Fibroblast of peridontal ligament (primary cell): Measurements from ENCODE around the gene AHNAK2.

Source experiments
- DNase-seq: peaks from one replicate; pipeline ENCODE4 v3.0.0-alpha.2; 2010; ENCODE audit errors: extremely low read depth

AHNAK2 gene

DNA sequence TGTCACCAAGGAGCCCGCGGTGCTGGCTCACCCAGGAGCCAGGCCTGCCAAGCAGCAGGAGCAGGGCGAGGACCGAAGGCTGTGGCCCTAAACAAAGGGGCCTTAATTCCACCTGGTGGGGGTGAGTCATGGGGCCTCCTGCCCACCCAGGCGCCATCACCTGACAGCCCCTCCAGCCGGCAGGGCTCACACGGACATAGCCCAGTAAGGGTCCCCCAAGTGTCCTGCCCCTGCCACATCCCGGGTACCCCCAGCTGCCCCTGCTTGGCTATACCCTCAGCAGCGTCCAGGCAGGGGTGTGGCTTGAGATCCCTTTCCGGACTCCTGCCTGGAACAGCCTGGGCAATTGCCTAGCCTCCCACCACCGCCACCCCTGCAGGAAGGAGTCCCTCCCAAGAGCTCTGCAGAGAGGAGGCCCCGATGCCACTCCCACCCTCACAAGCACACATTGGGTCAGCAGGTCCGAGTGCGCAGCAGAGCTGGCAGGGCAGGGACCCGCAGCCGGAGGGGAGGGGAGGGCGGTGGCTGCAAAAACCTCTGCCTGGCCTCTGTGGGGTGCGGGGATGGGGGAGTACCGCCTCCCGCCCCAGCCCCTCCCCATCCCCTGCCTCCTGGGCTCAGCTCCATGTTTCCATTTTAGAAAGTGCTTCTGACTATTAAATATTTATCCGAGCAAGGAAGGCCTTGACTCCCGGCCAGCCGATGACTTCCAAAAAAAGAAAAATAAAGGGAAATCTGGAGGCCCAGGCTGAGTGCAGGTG lies 4.6 kb downstream of the AHNAK2 start:
- peak; percentile 76 for DNase-seq

DNA sequence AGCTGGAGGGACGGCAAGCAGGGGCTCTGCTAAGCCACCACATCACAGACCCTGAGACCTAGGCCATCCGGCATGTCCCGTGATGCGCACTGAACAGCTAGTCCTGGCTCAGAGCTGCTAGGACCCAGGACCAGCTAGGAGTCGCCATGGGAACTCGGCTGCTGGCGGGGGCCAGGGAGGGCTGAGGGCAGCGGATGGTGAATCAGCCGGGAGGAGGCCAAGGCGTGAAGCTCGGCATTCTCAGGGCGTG lies 5.1 kb downstream of the AHNAK2 start:
- peak; percentile 91 for DNase-seq

DNA sequence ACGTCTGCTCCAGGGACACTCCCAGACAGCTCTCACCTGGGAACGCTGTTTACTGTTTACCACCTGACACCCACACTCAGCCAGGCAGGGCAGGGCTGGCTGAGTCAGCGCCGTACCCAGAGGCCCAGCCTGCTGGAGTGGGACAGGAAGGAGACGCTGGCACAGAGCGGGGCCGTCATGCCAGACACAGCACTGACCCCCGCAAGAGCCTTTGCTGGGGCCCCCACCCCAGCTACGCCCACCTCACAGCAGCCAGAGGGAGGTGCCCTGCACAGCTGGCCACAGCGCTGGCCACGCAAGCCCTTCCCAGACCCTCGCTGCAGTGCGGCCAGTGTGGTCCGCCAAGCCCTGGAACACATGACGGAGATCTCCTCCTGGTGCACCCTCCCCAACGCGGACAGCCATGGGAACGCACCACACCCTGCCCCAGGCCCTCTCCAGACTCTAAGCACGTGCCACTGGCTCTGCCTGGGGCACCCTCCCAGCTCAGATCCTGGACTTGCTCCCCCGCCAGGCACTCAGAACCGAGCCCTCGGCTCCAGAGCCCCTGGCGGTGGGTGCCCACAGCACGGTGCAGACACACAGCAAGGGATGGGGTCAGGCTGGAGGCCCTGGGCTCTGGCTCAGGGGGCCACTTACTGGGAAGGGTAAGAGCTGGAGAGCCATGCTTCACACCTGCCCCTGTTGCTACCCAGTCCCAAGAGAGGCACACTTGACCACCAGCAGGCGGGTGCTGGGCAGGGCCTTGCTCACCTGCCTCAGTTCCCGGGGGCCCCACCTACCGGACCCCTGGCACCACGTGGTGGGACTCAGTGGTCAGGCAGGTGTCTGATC lies 5.7 kb downstream of the AHNAK2 start:
- no peak for DNase-seq

DNA sequence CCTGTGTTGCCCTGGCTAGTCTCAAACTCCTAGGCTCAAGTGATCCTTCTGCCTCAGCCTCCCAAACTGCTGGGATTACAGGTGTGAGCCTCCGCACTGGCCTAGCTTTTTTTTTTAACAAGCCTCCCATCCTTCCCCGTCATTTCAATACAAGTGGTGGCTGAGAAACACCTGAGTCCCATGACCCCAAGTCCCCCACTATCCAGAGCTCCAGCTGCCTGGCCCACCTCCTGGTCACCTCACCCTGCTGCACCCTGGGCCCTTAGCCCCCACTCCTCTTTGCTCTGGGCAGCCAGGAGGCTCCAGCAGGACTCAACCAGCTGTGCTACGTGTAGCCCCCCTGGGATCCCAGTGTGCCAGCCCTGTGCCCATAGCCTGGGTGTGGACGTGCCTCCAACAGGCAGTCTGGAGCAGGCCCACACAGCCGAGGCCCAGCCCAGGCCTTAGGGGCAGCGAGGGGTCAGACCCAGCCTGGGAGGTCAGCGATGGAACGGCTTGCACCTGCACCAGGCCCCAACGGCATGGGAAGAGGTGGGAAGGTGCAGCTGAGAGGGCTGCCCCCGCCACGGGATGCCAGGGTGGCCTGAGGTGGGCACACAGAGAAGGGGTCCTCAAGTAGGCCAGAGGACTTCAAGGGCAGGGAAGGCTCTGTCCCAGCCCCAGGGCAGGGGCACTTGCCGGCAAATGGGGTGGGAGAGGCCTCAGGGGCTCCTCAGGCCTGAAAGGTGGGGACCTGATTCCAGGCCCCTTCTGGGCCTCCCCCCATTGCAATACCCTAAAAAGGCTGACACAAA lies 6.5 kb downstream of the AHNAK2 start:
- DNase-seq: no peak

DNA sequence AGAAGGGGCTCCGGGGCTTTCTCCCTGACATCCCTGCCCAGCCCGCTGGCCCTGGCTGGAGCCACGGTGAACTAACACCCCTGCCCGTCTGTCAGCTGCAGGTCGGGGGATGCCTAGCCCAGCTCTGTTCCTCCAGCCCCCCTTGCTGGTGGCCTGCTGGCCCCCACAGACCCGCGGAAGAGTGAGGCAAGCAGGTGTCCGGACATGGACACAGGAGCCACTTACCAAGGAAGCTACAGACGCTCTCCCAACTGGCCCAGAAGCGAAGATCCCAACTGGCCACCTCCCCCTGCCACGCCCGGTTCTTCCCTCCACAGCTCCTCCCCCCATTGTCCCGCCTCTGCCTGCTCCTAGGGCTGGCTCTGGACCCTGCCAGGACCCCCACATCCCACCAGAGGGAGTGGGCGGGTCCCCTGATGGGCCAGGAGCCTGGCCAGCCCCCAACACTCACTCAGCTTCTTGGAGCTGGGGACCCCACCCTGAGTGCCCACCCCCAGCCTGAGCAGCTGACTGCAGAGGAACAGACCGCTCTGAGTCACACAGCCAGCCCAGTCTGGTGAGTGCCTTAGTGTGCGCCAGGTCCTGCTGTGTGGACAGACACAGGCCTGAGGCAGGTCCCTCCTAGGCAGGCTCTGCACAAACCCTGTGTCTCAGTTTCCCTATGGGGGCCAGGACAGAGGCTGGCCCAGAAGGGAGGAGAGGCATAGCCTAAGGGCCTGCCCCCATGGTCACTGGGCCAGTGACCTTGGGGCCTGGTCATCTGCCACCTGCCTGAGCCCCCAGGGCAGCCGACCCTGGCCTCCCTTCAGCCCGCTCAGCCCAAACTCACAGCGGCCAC lies 7.7 kb downstream of the AHNAK2 start:
- DNase-seq: peak; percentile 54

DNA sequence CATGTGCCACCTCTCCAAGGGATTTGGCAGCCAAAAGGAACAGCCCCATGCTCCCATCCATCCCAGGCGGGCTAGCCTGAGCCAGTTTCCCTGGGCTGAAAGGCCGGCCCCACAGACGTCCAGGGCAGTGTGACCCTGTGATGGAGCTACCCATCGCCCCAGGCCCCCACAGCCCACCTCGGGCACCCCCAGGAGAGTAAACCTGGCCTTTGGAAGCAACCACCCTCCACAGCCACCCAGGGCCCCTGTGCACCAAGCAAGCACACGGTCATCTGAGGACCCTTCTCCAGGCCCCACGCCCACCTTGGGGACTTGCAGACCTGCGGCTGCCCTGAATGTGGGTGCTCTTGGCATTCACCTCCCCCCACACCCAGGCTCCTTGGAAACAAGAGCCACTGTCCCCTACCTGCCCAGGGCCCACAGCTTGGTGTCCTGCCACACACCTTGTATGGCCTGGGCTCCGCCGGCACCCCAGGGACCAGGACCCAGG lies 8.4 kb downstream of the AHNAK2 start:
- DNase-seq: no peak

DNA sequence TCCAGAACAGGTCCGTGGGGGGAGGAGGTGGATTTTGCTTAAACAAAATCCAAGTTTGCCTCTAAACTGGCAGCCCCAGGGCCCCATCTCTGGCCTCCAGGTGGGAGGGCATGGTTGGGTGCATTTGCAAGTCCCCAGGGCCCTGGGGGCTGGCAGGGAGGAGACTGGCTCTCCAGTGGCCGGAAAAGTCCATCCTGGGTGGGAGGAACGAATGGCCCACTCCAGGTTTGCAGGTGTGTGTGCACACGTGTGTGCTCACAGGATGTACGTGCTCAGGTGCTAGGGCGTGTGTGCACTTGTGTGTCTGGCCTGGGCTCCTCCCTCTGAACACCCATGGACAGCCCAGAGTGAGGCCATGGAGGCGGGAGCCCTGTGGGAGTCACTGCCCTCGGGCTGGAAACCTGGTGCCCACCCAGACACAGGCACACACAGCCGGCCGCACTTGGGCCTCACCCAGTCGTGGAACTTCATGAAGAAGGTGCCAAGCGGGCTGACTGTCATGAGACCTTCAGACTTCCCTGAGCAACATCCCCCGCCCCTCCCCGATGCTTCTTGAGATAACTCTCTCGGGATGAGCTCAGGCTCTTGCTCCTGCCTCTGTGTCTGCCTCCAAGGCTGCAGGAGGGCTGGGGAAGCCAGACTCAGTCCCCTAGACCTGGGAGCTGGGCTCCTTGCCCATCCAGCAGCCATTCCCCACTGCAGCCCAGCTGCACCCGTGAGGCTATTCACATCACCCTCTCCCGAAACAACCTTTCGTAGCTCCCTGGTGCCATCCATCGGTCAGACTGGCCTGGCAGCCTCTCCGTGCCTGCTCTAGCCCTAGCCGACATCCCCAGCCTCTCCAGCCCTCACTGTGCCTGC lies 9.4 kb downstream of the AHNAK2 start:
- peak; percentile 48 for DNase-seq

DNA sequence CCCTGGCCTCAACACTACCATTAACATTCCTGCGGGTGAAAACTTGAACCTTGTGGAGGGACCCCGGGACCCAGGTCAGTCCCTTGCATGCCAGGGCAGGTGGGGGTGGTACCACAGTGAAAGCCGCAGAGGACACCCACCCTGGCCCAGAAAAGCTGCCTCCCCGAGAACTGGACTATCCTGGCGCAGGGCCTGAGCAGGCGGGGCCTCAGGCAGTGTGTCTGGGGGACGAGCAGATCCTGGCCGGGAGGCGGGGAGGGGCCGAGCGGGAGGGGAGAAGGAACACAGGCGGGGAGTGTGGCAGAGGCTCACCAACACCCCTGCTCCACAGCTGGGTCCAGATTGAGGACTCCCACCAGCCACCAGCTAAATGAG lies 10.0 kb downstream of the AHNAK2 start:
- peak; percentile 30 for DNase-seq

DNA sequence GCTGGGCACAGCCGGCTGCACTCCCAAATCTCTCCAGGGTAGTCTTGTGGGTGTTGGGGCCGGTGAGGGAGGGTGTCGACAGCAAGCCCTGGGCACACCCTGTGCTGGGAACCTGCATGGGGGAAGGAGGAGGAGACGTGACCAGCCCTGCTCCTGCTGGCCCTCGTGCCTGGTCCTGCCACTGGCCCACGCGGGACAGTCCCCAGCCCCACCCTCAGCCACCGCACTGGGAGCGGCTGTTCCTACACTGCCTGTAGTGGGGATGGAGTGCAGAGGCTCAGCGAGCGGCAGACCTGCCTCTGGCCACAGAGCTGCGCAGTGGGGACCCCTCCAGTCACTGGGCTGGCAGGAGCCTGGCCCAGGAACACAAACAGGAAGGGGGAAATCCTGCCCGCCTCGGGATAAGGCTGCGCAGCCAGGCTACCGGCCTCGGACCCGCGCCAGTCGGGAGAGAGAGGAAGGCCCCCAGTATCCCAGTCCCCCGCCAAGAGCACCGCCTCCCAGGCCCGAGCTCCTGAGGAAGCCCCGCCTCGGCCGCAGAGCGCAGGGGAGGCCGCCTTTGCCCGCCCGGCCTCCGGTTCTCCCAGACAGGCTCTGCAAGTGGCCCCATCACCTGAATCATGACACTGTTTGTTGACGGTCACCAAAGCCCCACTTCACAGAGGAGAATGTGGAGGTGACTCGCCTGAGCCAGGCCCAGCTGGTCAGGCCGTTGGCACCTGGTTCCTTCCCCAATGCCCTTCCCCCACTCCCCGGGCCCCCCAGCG lies 10.6 kb downstream of the AHNAK2 start:
- no peak for DNase-seq

DNA sequence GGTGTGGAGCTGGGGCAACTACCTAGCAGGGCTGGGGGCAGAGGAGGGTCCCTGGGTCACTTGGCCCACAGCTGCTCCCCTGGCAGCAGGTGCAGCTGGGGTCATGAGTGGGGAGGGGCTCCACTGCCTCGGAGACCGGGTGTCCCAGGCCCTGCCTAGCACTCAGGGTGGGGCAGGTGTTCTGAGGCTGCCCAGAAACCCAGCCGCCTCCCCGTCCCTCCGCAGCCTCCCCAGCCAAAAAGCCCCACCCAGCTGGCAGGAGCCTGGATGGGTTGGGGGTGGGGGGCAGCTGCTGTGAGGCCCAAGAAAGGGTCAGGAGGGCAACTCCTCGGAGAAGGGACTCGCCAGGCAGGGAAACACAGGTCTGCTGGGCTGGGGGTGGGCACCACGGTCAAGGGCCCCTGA lies 11.2 kb downstream of the AHNAK2 start:
- no peak for DNase-seq

DNA sequence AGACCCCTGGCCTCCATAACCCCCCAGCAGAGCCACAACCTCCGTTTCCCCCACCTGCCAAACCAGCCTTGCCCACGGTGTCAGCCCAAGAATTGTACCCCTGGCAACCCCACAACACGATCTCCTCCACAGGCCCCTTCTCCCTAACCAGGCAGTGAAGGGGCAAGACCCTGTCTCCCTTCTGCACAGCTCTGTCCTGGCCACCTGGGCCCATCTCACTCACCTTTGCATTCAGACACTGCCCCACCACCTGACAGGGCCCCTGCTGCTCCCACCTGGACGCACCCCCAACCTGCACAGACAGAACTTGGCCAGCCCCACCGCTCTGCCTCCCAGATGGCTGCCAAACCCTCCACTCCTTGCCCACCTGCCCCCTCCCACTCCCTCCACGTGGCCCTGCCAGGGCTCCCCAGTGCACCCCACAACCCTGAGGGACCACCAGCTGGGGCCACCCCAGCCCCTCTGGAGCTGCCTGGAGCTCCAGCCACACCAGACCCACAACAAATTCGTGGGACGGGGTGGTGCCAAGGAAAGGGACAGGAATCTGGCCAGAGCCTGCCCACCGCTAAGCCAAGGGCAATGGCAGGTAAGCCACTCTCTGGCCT lies 11.8 kb downstream of the AHNAK2 start:
- DNase-seq: no peak

DNA sequence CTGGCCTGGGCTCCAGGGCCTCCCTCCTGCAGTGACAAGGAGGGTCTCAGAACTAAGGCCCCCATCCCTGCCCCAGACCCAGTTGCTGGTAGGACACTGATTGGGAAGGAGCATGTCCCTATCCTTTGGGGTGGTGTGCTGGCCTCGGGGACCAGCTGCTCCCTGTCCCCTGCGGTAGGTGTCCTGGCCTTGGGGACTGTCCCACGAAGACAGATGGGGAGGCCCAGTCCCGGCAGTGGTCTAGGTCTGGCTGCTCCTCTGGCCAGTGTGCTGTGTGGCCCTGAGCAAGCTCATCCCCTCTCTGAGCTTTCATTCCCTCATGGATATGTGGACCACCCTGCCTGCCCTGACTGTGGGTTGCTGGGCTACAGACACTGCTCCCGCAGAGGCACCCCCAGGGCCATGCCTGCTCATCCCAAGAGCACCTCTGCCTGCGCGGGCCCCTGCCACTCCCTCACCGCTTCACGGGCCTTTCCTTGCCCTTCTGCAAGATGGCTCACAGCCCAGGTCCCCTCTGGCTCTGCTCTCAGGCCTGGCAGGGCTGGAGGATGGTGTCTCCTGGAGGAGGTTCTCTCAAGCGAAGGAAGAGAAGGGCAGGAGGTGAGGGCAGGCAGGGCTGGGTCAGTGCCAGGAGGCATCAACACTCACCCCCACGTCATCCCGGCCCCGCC lies 12.5 kb downstream of the AHNAK2 start:
- DNase-seq: no peak

DNA sequence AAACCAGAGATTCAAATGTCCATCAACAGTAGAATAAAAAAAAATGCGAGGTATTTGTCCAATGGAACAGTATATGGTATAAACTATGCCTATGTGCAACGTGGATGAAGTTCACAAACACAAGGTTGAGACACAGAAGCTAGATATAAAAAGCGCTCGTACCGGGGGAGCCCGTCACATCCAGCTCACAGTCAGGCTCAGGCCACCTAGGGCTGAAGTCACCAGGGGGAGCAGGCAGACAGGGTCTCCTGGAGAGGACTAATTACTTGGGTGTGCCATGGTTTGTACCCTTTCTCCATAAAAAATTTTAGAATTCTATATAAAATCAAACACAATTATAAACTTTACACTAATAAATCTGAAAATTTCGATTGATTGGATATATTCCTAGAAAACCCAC lies 13.6 kb downstream of the AHNAK2 start:
- DNase-seq: no peak

DNA sequence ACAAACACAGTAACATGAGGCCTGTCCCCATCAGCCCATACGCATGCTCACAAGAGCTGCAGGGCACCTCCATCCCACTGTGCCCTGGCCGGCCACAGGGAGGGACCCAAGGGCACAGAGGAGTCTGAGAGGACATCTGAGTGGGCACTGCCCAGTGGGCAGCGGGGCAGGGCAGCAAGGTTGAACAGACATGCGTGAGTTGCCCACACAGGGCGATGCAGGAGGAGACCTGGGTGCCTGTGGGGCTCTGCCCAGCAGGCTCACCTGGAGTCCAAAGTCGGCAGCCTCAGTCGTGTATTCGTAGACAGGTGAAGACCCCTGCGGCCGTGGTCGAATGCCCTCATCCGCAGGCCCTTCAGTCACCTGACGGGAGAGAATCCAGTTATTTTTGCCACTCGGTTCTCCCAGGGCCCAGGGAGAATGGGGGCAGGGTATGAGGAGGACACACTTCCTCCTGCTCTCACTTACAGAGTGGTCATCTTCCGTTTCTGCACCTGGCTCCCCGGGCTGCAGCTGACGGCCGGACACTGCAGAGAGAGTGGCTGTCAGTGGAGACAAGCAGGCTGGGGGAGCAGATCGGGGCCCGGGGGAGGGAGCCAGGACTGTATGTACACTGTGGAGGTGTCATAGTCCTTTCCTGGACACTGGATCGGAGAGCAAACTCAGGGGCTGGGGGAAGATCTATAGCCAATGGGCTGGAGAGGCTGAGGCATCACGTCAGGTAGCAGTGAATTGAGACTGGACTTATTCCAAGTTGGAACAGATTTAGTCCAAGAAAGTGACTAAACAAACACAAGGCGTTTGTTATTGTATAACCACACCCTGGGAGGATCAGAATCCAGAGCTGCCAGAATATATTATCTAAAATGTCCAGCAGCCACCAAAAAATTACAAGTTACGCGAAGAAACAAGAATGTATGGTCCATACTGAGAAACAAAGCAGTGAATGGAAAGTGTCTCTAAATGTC lies 20.7 kb downstream of the AHNAK2 start:
- DNase-seq: no peak

DNA sequence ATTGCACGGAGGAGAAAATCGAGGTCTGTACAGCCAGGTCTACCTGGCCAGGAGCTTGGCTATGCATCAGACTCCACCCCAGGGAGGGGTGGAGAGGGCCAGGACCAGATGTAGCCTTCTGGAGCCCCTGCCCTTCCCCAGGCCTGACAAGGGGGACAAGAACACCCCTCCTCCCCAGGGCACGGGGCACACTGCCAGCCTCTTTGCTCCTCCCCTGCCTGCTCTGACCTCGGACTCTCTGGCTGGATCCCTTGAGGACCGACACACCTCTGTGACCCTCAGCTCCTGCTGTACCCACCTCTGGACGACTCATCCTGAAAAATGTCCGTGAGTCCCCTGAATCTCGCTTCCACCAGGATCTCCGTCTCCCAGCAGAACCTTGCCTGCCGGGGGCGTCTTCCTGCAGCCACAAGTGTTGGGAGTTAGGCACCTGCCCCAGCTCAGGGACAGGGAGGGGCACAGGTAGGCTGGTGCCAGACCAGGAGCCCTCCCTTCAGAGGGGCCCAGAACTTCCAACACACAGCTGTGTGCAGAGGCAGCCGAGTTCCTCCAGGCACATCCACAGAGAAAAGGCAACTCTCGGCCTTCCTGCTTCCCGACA lies 21.8 kb downstream of the AHNAK2 start:
- no peak for DNase-seq

DNA sequence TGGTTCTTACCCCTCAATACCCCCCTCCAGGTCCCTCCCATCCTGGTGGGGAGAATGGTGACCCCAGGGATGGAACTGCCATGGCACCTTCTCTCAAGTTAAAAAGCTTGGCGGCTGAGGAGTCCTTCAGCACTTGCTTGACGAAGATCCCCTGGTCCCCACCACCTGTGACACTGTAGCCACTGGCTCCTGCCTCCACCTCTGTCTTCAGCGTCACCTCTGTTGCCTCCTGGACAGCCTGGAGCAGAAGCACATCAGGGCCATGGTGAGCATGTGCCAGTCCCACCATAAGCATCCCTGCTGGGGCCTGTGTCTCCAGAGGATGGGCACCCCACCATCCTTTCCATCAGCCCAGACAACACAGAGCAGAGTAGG lies 22.8 kb downstream of the AHNAK2 start:
- no peak for DNase-seq

DNA sequence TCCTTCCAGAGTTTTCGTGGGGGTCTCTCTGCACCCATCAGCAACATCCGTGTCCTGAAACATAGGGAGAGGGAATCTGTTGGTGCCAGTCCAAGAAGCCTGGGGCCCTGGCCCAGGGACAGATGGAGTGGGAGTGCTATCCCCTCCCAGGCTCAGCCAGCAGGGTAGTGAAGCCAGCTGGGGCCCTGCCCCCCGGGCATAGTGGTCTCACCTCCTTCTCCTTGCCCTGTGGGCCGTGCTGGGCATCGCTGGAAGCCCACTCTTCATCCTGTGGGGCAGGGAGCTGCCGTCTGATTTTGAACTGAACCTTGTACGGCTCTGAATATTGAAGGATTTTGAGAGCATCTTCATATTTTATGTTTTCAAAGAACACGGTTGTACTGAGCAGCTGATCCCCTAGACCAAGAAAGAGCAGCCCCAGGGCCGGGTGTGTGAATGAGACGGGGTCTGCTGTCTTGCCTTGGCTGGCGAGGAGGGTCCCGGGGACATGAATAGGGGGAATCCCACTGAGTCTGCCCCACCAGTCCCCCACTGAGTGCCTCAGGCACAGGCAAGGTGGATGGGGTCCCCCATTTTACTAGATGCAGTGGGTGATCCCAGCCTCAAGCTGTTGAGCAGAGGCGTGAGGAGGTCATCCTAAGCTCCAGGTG lies 23.3 kb downstream of the AHNAK2 start:
- no peak for DNase-seq
